GM18517 (cell line): ENCODE results near the gene FGF6.

Experiments used
- ATAC-seq: cut with Tn5 transposase; IDR thresholded peaks from one replicate; pipeline ENCODE4 v1.9.1; 2021; ENCODE audit warnings: mild to moderate bottlenecking, moderate library complexity; ENCODE audit not compliant: unreplicated experiment

FGF6 gene

DNA sequence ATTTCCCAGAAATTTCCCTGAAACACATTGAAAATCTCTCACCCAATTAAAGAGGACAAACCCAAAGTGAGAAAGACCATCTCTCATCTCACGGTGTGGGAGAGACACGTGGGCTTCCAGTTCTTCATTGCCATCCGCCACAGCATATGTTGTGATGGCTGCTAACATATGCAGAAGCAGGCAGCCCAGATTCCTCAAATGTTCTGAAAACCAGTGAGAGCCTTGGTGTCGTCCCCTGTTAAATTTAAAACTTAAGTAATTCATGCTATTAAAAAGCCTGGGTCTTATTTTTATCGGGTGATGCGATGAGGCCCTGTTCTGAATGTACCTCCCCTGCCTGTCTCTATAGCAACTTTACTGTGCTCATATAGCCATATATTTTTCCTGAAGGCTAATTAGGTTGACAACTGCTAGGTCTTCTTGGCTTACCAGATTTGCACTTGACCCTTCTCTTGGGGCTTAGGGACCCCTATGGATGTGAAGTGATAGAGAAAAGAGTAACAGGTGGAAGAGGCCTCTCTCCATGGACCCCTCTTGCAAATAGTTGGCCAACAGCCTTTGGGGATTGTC is 2.8 kb upstream of the FGF6 start:
- no peak for ATAC-seq

DNA sequence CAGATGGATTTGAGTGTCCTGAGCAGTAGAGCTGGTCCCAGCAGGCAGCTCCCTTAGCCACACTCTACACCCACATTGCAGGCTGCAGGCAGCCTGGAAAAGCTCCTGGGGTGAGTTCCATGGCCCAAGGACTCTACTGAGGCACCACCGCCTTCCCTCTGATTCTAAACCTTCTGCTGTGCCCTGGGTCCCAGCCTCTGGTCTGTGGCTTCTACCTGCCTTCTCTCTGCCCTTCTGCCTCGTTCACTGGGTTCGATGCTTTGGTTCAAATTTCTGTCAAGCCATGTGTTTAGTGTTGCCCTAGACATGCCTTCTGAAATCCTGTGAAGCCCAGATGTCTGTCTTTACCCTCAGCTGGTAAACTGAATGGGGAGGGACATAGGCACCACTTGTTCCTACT is 1.5 kb upstream of the FGF6 start:
- ATAC-seq: no peak

GRCh38 chr12:4446335-4446734 is 720 bp upstream of the FGF6 start:
- no peak for ATAC-seq

DNA sequence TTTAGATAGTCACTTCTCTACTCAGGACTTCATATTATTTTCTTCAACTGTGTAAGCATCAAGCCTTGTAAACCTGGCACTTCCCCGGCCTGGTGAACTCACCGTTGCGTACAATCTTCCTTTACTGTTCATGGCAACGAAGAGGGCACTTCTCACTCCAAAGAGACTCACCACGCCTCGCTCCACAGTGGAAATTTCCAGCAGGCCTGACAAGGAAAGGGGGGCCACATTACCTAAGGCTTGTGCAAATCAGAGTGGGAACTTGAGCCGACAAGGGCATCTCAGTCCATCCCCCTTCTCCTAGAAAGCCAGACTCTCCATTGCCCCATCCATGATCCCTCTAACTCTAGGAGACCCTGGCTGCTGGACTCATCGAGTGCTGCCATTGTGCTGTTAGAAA is 1.6 kb downstream of the FGF6 start:
- ATAC-seq: no peak

DNA sequence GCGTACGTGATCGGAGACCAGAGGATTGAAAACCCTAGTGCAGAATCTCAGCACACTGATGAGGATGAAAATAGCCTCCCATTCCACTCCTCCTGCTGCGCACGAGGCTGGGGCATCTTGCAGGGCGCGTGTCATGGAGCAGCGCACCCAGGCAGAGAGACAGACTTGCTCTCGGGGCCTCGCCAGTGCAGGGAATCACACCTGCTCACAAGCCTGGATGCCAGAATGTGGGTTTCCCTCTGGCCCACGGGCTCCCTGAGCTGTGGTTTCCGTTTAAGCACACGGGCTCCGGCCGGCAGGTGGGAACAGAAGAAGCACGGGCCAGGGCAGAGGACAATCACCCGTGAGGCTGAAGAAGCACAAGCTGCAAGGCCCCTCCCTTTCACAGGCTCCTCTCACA is 2.0 kb downstream of the FGF6 start:
- ATAC-seq: no peak

DNA sequence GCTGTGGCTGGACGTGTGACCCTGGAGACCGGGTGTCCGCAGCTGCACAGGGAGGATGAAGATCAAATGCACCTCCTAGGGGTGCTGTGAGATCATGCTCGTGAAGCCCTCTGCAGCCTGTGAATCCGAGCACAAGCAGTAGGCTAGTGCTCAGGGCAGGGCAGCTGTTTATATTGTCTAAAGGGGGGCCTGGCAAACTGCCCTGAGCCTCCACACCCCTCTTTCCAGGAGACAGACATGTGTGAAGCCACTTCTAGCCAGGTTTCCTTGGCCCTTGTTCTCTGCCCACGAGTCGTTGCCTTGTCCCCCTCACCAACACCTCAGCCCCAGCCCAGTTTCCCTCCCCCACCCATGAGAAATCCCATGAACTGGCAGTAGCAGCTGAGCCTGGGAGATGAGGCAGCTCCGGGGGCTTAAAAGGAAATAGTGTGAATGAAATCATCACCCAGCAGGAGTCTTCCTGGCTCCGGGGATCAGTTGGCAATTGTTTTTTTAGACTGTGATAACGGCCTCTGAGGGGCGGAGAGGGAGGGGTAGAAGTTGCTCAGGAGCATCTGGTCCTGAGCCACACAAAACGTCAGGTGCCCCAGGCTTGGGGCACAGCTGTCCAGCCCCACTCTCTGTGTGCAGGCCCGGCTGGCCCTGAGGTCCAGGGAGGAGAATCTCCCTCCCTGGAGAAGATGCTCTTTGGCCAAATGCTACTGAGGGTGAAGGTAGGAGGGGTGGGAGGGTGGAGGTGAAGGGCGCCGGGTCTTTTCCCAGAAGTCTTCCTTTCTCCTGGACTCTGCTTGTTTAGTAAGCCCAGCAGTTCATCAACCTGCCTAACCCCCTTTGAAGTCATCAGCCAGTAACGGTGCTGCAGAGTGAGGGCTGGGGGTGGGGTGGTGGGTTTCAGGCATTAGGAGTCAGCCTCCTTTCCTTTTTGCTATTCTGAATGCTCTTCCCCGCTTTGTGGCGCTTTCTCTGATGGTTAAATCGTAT is 4.0 kb downstream of the FGF6 start:
- no peak for ATAC-seq

GRCh38 chr12:4440187-4440941 is 5.3 kb downstream of the FGF6 start:
- no peak for ATAC-seq

DNA sequence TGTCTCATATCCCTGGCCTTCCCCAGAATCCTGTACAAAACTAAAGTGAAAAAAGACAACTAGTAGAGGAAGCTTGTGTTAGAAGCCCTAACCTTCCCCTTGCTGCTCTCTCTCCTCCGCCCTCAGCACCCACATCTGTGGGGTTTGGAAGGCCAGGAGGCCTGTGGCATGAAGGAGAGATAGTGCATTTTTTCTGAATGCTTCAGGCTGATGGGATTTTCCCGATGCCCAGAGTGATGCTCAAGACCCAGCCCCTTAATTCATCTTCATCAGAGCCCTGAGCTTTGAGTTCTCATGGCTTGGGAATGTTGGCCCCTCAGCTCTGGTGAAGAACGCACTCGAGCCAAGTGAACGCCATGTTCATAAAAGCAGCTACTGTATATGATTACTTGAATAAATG is 5.9 kb downstream of the FGF6 start:
- no peak for ATAC-seq

- ATAC-seq: no peak
Observed at GRCh38 chr12:4438834-4439596, 6.6 kb downstream of the FGF6 start.

DNA sequence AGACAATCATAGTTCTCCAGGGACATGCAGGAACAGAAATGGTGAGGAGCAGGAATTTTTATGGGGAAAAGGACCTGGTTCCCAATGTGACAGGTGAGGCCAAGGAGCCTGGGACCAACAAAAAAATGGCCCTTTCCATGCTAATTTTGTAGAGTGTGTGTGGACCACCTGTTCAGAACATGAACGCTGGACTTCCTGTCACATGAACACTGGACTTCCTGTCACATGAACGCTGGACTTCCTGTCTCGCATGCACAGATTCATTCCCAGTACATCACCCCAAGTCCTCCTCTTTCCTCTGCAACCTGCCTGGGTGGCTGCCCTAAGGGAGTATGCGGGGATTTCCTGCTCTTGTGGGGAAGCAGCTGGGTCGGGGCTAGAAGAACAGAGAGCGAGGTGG is 10.1 kb downstream of the FGF6 start:
- ATAC-seq: no peak

DNA sequence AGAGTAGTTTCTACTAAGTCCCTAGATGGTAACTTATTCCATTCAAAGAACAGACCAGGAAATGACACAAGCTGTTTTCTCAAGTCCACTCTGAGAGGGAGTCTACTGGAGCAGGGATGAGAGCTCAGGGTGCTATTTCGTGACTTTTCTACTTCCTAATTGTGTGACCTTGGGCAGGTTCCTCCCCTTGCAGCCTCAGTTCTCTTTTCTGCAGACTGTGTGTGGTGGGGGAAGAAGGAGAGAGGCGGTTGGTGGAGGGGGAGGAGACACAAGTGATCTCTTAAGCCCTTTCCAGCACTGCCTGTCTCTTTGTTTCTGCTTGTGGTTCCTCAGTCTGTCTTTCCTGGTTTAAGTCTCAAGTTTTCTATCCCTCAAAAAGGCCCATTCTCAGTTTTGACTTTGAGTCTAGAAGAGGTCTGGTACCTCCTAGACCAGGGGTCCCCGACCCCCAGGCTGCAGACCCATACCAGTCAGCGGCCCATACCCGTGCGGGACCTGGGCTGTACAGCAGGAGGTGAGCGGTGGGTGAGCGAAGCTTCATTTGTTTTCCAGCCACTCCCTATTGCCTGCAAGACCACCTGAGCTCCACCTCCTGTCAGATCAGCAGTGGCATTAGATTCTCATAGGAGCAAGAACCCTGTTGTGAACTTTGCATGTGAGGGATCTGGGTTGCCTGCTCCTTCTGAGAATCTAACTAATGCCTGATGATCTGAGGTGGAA is 10.7 kb downstream of the FGF6 start:
- ATAC-seq: no peak

GRCh38 chr12:4434301-4434700 is 11.3 kb downstream of the FGF6 start:
- no peak for ATAC-seq

DNA sequence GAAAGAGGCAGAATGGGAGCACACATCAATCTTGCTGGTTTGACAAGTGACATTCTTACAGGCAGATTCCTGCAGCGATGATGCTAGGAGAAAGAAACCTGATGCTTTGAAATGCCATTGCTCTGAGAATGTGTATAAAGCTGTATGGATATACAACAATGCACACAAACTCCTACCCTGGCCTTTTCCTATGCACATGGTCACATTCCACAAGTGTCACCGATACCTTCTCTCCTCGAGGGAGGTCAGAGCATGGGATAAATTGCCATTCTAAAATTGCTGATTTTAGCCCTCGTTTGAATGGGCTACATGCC is 11.9 kb downstream of the FGF6 start:
- ATAC-seq: no peak

DNA sequence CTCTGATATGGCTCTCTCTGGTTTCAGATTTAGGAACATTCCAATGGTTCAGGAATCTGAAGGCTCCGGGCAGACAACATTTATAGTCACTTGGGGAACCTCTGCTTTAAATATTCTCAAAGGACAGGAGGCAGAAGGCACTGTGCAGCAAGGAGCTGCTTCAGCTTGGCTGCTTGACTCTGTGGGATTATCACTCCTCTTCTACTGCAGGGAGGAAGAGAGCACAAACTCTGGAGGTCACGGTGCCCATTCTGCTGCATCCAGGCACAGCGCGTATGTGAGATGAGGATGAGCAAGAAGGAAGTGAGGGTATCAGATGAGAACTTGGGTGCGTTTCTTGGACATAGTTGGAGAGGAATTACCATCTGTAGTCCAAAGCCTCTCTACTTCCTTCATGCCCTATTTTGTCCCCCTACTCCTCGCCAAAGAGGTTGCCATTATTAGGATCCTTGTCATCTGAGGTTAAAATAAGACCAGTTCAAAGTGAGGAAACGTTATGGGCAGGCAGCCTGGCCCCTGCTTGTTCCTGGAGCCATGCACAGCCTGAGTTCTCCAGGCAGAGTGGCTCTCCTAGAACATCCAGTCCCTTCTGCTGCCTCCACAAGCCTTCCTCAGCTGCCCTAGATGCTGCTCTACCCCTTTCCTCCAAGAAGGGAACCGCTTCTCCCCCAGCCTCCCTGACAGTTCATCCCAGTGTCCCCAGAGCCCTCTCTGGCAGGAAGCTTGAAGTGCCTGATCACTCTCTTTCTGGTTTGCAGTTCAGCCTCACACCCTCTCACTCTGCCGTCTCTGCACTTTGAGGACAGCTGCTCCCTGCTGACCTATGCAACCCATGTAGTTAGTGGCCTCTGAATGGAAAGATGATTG is 12.5 kb downstream of the FGF6 start:
- no peak for ATAC-seq

DNA sequence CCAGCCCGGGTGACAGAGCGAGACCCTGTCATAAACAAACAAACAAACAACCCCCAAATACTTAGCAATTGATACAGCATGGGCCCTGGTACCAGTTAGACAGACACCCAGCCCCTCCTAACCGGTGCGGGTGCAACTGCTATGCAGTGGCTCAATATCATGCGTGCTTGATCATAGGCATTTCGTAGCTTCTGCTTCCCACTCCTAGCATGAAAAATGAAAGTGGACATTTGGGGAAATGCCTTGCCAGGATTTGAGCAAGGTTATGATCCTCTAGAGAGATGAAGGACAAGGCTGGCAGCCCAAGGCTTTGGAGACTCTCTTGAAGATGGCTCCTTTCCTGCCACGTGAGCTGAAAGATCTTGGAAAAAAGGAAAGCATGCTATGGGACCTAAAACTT is 13.7 kb downstream of the FGF6 start:
- ATAC-seq: no peak

DNA sequence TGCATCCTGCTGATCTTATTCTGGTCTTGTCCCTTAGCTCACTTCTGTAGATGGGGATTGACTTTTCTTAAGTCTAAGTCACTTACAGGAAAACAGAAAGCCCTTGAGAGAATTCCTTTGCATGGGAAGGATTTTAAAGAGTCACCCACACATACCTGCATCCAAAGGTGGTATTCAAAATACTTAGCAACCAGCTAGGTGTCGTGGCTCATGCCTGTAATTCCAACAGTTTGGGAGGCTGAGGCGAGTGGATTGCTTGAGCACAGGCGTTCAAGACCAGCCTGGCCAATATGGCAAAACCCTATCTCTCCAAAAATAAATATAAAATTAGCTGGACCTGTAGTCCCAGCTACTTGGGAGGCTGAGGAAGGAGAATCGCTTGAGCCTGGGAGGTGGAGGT is 14.2 kb downstream of the FGF6 start:
- ATAC-seq: no peak

- ATAC-seq: no peak
Observed at GRCh38 chr12:4424422-4424821, 21.2 kb downstream of the FGF6 start.

DNA sequence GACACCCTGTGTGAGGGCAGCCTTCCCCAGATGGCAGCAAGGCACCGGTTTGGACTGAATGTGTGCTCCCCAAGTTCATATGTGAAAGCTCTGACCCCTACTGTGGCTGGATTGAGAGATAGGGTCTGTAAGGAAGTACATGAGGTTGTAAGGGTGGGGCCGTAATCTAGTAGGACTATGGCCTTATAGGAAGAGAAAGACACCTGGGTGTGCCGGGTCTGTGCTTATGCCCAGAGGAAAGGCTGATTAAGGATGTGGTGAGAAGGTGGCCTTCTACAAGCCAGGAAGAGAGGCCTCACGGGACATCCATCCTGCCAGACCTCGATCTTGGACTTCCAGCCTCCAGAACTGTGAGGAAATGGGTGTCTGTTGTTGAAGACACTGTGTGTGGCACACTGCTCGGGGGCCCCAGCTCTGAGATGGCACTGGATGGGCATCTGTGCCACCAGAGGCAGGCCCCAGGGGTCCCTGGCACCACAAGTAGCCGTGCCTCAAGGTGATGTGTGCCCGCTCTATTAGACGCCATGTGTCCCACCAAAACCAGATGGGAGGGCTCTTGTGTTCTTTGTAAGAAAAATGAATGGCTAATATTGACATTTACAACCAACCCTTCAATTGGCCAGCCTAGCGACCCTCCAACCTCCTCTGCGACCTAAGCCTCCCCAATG is 22.0 kb downstream of the FGF6 start:
- ATAC-seq: no peak

GRCh38 chr12:4422985-4423384 is 22.6 kb downstream of the FGF6 start:
- no peak for ATAC-seq
